BJ (cell line): ENCODE data around the gene ADTRP. TPM values are rescaled to one million over a fixed set of nuclear protein-coding genes. Genes with fewer than 3 reads are reported as not detected.

Experiments used
- CTCF ChIA-PET: fragments of 350-600 bp; formaldehyde crosslinking; extraction: SDS; loops from one replicate; lab custom pipeline; 2021; ENCODE audit warnings: antibody characterized with exemption, inconsistent platforms; lab: Yijun Ruan, JAX
- POLR2A ChIA-PET: fragments of 300-600 bp; sonication (Branson Sonifier 250); formaldehyde crosslinking; extraction: SDS; loops from one replicate; lab custom pipeline; 2021; ENCODE audit warnings: antibody characterized with exemption; lab: Charles Lee
- DNase-seq: peaks from one replicate; pipeline ENCODE4 v3.0.0-alpha.2; 2011; ENCODE audit warnings: low read depth
- H3K27me3 ChIP-seq: 2 replicates; pipeline ENCODE4 v1.6.0; 2011; ENCODE audit warnings: low read length; ENCODE audit not compliant: control insufficient read depth, insufficient read depth
- H3K36me3 ChIP-seq: 2 replicates; pipeline ENCODE4 v1.5.1; 2011; ENCODE audit warnings: low read length; ENCODE audit not compliant: control insufficient read depth, insufficient read depth
- H3K4me3 ChIP-seq: 2 replicates; pipeline ENCODE4 v1.5.1; 2011; ENCODE audit warnings: low read depth, mild to moderate bottlenecking, control low read depth, low read length
- CTCF ChIP-seq: IDR thresholded peaks from 2 replicates; pipeline ENCODE4 v1.5.1; 2011; ENCODE audit warnings: low read depth, mild to moderate bottlenecking, control low read depth, inconsistent platforms, low read length, moderate library complexity; ENCODE audit not compliant: insufficient read depth
- polyA plus RNA-seq: library from polyadenylated mRNA; depleted of rRNA; stranded (reverse); fragments of >200 nt; gene quantifications from 2 replicates; pipeline ENCODE4 v1.2.3, GENCODE V29; 2011

Gene ADTRP
- polyA plus RNA-seq, 1 experiment, result 0.58 TPM

GRCh38 chr6:11771473-11772048, 7.0 kb downstream of the ADTRP start:
- ChIA-PET CTCF (interaction anchor here (0.6 to 1.3 kb wide), 3 partner anchors 239 to 250 kb away, joined by 3 to 4 read pairs (median 3); no protein-coding TSS in a partner anchor), POLR2A (no interaction called here)
- Histone ChIP-seq H3K27me3 (no peaks in the 10 kb centered on the region), H3K36me3 (no peaks in the 10 kb centered on the region), H3K4me3 (no peak overlapping the region)
- no peak for DNase-seq
- TF ChIP-seq CTCF, result no peak

- POLR2A ChIA-PET, result no interaction called here
Measured at GRCh38 chr6:11770546-11771466, 7.8 kb downstream of the ADTRP start.

GRCh38 chr6:11769811-11770545, 8.6 kb downstream of the ADTRP start:
- DNase-seq, result no peak
- POLR2A ChIA-PET, result no interaction called here
- no peak for TF ChIP-seq CTCF
- CTCF ChIA-PET, result interaction anchor here (0.5 to 1.0 kb wide), 2 partner anchors 114 to 833 kb away, joined by 3 read pairs; no protein-coding TSS in a partner anchor
- Histone ChIP-seq H3K4me3 (no peak overlapping the region), H3K36me3 (no peaks in the 10 kb centered on the region), H3K27me3 (no peaks in the 10 kb centered on the region)

More at GRCh38 chr6:11770546-11771466, 7.8 kb downstream of the ADTRP start:
- TF ChIP-seq CTCF, result no peak
- H3K4me3 ChIP-seq, result no peak overlapping the region
- CTCF ChIA-PET, result interaction anchor here (0.5 to 1.3 kb wide), 4 partner anchors 115 to 832 kb away, joined by 3 to 4 read pairs (median 3); no protein-coding TSS in a partner anchor
- DNase-seq, result peak; percentile 98
- H3K27me3 ChIP-seq, result no peaks in the 10 kb centered on the region
- H3K36me3 ChIP-seq, result no peaks in the 10 kb centered on the region

GRCh38 chr6:11769244-11769643, 9.4 kb downstream of the ADTRP start:
- no peak for DNase-seq
- H3K4me3 ChIP-seq, result no peak overlapping the region
- H3K27me3 ChIP-seq, result no peaks in the 10 kb centered on the region
- no peak for TF ChIP-seq CTCF
- POLR2A ChIA-PET, result no interaction called here
- H3K36me3 ChIP-seq, result no peaks in the 10 kb centered on the region
- CTCF ChIA-PET, result no interaction called here
